ENCODE data around the gene ZNF813.
"Not testable (repeated sequence)": the region's sequence is repeated elsewhere in the genome, so short reads cannot be mapped to it uniquely, and the experiment has no call there.

ZNF813 gene

GRCh38 chr19:53467485-53468262 lies at the start of gene ZNF813:
ZNF813 (plus strand) TSS chr19:53467733; CDS start chr19:53483823, 16,090 bp downstream.
- FAIRE-seq: no peak

- not testable (repeated sequence) for FAIRE-seq
Measured at GRCh38 chr19:53420520-53421315, 46.8 kb upstream of the ZNF813 start.

- no peak for FAIRE-seq
Measured at GRCh38 chr19:53422551-53422950, 45.0 kb upstream of the ZNF813 start.

- not testable (repeated sequence) for FAIRE-seq
Measured at GRCh38 chr19:53423074-53423473, 44.5 kb upstream of the ZNF813 start.

GRCh38 chr19:53423680-53424079 lies 43.9 kb upstream of the ZNF813 start:
- FAIRE-seq: not testable (repeated sequence)

GRCh38 chr19:53424968-53425597 lies 42.5 kb upstream of the ZNF813 start:
- no peak for FAIRE-seq

GRCh38 chr19:53431399-53432087 lies 36.0 kb upstream of the ZNF813 start, which contains the start of gene ZNF761:
ZNF761 (plus strand) TSS chr19:53431984; CDS start chr19:53447269, 15,285 bp downstream.
- no peak for FAIRE-seq

- FAIRE-seq: no peak
Measured at GRCh38 chr19:53432088-53432661, 35.4 kb upstream of the ZNF813 start.

- not testable (repeated sequence) for FAIRE-seq
Measured at GRCh38 chr19:53443809-53444208, 23.7 kb upstream of the ZNF813 start.

- not testable (repeated sequence) for FAIRE-seq
Measured at GRCh38 chr19:53447196-53447595, 20.3 kb upstream of the ZNF813 start.

GRCh38 chr19:53455828-53456227 lies 11.7 kb upstream of the ZNF813 start:
- FAIRE-seq: no peak

- not testable (repeated sequence) for FAIRE-seq
Measured at GRCh38 chr19:53460131-53460721, 7.3 kb upstream of the ZNF813 start.

- no peak for FAIRE-seq
Measured at GRCh38 chr19:53461866-53462265, 5.7 kb upstream of the ZNF813 start.

GRCh38 chr19:53462861-53463260 lies 4.7 kb upstream of the ZNF813 start:
- no peak for FAIRE-seq

GRCh38 chr19:53463263-53463662 lies 4.3 kb upstream of the ZNF813 start:
- no peak for FAIRE-seq

- FAIRE-seq: no peak
Measured at GRCh38 chr19:53466726-53467484, 628 bp upstream of the ZNF813 start.

GRCh38 chr19:53468628-53469027 lies 1.1 kb downstream of the ZNF813 start:
- FAIRE-seq: not testable (repeated sequence)

GRCh38 chr19:53471916-53472315 lies 4.4 kb downstream of the ZNF813 start:
- no peak for FAIRE-seq

- not testable (repeated sequence) for FAIRE-seq
Measured at GRCh38 chr19:53474832-53475231, 7.3 kb downstream of the ZNF813 start.

- FAIRE-seq: not testable (repeated sequence)
Measured at GRCh38 chr19:53475470-53475869, 7.9 kb downstream of the ZNF813 start.

- FAIRE-seq: not testable (repeated sequence)
Measured at GRCh38 chr19:53483751-53484150, 16.2 kb downstream of the ZNF813 start.
